GM23338 (cell line): ENCODE data around the gene CFAP298.

ENCODE experiments used
- CREB1 ChIP-seq: fragments of 250-450 bp; sonication (Bioruptor Pico); IDR thresholded peaks from 2 replicates; pipeline ENCODE4 v1.5.0; 2020; ENCODE audit warnings: low read depth, mild to moderate bottlenecking, moderate library complexity
- ETS1 ChIP-seq: IDR thresholded peaks from 2 replicates; pipeline ENCODE4 v1.6.1; 2016; ENCODE audit warnings: antibody characterized with exemption
- EZH2 ChIP-seq: fragments of 200-600 bp; sonication (generic); IDR thresholded peaks from one replicate; pipeline ENCODE4 v1.8.0; 2017; ENCODE audit warnings: antibody characterized with exemption, mild to moderate bottlenecking, low read depth; ENCODE audit not compliant: unreplicated experiment
- EZH2phosphoT487 ChIP-seq: fragments of 200-600 bp; sonication (generic); IDR thresholded peaks from one replicate; pipeline ENCODE4 v1.8.1; 2018; ENCODE audit warnings: antibody characterized with exemption; ENCODE audit not compliant: unreplicated experiment
- JUNB ChIP-seq: IDR thresholded peaks from one replicate; pipeline ENCODE4 v1.6.1; 2016; ENCODE audit warnings: antibody characterized with exemption; ENCODE audit not compliant: unreplicated experiment
- POLR2AphosphoS5 ChIP-seq: IDR thresholded peaks from 2 replicates; pipeline ENCODE4 v1.6.1; 2016; ENCODE audit warnings: antibody characterized with exemption, low read depth
- STAT1 ChIP-seq: IDR thresholded peaks from one replicate; pipeline ENCODE4 v1.6.1; 2016; ENCODE audit warnings: antibody characterized with exemption; ENCODE audit not compliant: unreplicated experiment
- ZNF331 ChIP-seq: fragments of 250-450 bp; sonication (Bioruptor Pico); IDR thresholded peaks from 2 replicates; pipeline ENCODE4 v1.5.0; 2020; ENCODE audit warnings: low read depth, mild to moderate bottlenecking, moderate library complexity
- TF ChIP-seq, protein P1 (sequence below), 2 experiments: fragments of 200-600 bp in 1 of 2; sonication (generic) in 1 of 2; conservative IDR thresholded peaks; 2 replicates each; pipeline versions ENCODE4 v1.5.1 to v1.6.1; 2016 to 2017; ENCODE audit warnings: antibody characterized with exemption in 2 of 2, low read depth in 2 of 2, mild to moderate bottlenecking in 2 of 2, moderate library complexity in 1 of 2
- TF ChIP-seq, protein P2 (sequence below): IDR thresholded peaks from one replicate; pipeline ENCODE4 v1.6.1; 2018; ENCODE audit warnings: antibody characterized with exemption; ENCODE audit not compliant: unreplicated experiment
- TF ChIP-seq, protein P3 (sequence below): fragments of 250-450 bp; sonication (Bioruptor Pico); IDR thresholded peaks from 2 replicates; pipeline ENCODE4 v1.5.0; 2020; ENCODE audit warnings: mild to moderate bottlenecking, moderate library complexity

DNA sequence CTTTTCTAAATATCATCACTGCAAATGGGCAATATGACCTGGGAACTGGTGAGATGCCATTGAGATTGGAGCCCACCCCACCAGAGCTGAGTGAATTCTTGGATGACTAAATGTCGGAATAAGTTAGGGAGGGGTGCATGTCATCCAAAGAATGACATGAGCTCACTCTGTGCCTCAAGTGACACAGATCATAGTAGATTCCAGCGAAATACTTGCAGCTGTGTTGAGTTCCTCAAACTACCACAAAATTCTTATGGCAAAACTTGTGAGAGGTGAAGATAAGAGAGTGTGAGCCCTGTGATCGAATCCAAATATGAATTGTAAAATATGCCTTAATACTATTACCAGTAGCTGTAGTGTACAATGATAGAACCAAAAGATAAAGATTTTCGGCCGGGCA lies 24.5 kb downstream of the CFAP298 start:
- TF ChIP-seq, protein P1, sequence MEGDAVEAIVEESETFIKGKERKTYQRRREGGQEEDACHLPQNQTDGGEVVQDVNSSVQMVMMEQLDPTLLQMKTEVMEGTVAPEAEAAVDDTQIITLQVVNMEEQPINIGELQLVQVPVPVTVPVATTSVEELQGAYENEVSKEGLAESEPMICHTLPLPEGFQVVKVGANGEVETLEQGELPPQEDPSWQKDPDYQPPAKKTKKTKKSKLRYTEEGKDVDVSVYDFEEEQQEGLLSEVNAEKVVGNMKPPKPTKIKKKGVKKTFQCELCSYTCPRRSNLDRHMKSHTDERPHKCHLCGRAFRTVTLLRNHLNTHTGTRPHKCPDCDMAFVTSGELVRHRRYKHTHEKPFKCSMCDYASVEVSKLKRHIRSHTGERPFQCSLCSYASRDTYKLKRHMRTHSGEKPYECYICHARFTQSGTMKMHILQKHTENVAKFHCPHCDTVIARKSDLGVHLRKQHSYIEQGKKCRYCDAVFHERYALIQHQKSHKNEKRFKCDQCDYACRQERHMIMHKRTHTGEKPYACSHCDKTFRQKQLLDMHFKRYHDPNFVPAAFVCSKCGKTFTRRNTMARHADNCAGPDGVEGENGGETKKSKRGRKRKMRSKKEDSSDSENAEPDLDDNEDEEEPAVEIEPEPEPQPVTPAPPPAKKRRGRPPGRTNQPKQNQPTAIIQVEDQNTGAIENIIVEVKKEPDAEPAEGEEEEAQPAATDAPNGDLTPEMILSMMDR (conservative IDR thresholded peaks at IDR 0.05; ENCODE audit: low read depth in 2 of 2) = no peak
- TF ChIP-seq, protein P2, sequence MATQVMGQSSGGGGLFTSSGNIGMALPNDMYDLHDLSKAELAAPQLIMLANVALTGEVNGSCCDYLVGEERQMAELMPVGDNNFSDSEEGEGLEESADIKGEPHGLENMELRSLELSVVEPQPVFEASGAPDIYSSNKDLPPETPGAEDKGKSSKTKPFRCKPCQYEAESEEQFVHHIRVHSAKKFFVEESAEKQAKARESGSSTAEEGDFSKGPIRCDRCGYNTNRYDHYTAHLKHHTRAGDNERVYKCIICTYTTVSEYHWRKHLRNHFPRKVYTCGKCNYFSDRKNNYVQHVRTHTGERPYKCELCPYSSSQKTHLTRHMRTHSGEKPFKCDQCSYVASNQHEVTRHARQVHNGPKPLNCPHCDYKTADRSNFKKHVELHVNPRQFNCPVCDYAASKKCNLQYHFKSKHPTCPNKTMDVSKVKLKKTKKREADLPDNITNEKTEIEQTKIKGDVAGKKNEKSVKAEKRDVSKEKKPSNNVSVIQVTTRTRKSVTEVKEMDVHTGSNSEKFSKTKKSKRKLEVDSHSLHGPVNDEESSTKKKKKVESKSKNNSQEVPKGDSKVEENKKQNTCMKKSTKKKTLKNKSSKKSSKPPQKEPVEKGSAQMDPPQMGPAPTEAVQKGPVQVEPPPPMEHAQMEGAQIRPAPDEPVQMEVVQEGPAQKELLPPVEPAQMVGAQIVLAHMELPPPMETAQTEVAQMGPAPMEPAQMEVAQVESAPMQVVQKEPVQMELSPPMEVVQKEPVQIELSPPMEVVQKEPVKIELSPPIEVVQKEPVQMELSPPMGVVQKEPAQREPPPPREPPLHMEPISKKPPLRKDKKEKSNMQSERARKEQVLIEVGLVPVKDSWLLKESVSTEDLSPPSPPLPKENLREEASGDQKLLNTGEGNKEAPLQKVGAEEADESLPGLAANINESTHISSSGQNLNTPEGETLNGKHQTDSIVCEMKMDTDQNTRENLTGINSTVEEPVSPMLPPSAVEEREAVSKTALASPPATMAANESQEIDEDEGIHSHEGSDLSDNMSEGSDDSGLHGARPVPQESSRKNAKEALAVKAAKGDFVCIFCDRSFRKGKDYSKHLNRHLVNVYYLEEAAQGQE = no peak
- TF ChIP-seq STAT1 = no peak
- no peak for TF ChIP-seq ETS1
- no peak for TF ChIP-seq EZH2
- TF ChIP-seq EZH2phosphoT487 = no peak
- no peak for TF ChIP-seq POLR2AphosphoS5
- no peak for TF ChIP-seq CREB1 (CRISPR knock-in tag)
- TF ChIP-seq, protein P3, sequence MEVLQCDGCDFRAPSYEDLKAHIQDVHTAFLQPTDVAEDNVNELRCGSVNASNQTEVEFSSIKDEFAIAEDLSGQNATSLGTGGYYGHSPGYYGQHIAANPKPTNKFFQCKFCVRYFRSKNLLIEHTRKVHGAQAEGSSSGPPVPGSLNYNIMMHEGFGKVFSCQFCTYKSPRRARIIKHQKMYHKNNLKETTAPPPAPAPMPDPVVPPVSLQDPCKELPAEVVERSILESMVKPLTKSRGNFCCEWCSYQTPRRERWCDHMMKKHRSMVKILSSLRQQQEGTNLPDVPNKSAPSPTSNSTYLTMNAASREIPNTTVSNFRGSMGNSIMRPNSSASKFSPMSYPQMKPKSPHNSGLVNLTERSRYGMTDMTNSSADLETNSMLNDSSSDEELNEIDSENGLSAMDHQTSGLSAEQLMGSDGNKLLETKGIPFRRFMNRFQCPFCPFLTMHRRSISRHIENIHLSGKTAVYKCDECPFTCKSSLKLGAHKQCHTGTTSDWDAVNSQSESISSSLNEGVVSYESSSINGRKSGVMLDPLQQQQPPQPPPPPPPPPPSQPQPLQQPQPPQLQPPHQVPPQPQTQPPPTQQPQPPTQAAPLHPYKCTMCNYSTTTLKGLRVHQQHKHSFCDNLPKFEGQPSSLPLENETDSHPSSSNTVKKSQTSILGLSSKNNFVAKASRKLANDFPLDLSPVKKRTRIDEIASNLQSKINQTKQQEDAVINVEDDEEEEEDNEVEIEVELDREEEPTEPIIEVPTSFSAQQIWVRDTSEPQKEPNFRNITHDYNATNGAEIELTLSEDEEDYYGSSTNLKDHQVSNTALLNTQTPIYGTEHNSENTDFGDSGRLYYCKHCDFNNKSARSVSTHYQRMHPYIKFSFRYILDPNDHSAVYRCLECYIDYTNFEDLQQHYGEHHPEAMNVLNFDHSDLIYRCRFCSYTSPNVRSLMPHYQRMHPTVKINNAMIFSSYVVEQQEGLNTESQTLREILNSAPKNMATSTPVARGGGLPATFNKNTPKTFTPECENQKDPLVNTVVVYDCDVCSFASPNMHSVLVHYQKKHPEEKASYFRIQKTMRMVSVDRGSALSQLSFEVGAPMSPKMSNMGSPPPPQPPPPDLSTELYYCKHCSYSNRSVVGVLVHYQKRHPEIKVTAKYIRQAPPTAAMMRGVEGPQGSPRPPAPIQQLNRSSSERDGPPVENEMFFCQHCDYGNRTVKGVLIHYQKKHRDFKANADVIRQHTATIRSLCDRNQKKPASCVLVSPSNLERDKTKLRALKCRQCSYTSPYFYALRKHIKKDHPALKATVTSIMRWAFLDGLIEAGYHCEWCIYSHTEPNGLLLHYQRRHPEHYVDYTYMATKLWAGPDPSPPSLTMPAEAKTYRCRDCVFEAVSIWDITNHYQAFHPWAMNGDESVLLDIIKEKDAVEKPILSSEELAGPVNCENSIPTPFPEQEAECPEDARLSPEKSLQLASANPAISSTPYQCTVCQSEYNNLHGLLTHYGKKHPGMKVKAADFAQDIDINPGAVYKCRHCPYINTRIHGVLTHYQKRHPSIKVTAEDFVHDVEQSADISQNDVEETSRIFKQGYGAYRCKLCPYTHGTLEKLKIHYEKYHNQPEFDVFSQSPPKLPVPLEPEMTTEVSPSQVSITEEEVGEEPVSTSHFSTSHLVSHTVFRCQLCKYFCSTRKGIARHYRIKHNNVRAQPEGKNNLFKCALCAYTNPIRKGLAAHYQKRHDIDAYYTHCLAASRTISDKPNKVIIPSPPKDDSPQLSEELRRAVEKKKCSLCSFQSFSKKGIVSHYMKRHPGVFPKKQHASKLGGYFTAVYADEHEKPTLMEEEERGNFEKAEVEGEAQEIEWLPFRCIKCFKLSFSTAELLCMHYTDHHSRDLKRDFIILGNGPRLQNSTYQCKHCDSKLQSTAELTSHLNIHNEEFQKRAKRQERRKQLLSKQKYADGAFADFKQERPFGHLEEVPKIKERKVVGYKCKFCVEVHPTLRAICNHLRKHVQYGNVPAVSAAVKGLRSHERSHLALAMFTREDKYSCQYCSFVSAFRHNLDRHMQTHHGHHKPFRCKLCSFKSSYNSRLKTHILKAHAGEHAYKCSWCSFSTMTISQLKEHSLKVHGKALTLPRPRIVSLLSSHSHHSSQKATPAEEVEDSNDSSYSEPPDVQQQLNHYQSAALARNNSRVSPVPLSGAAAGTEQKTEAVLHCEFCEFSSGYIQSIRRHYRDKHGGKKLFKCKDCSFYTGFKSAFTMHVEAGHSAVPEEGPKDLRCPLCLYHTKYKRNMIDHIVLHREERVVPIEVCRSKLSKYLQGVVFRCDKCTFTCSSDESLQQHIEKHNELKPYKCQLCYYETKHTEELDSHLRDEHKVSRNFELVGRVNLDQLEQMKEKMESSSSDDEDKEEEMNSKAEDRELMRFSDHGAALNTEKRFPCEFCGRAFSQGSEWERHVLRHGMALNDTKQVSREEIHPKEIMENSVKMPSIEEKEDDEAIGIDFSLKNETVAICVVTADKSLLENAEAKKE = no peak
- no peak for TF ChIP-seq ZNF331 (CRISPR knock-in tag)
- TF ChIP-seq JUNB = no peak
